Esophagus muscularis mucosa (tissue), 4 donors: ENCODE data around the gene ADAM19. TPM values are rescaled to one million over a fixed set of nuclear protein-coding genes. Genes with fewer than 3 reads are reported as not detected.
A peak's percentile ranks its signal among the peaks of the same experiment; 100 is the strongest.

ENCODE experiments used
- DNase-seq: peaks from one replicate; pipeline ENCODE4 v3.0.0-alpha.2; 2017; ENCODE audit errors: extremely low spot score
- H3K27ac ChIP-seq, 4 donors: fragments of 200-600 bp; sonication (generic); replicated peaks in 1 of 4; 1 replicate in 3 of 4; 2 replicates in 1 of 4; pipeline ENCODE4 v1.5.1; 2016 to 2019; ENCODE audit warnings: mild to moderate bottlenecking in 1 of 4
- H3K27me3 ChIP-seq, 4 donors: fragments of 200-600 bp; sonication (generic); one replicate each; pipeline versions ENCODE4 v1.5.1 to v1.6.0; 2016 to 2019
- H3K36me3 ChIP-seq, 4 donors: fragments of 200-600 bp; sonication (generic); one replicate each; pipeline ENCODE4 v1.5.1; 2016 to 2019
- H3K4me1 ChIP-seq, 4 donors: fragments of 200-600 bp; sonication (generic); one replicate each; pipeline ENCODE4 v1.5.1; 2016 to 2019
- H3K4me3 ChIP-seq, 4 donors: fragments of 200-600 bp; sonication (generic); 1 replicate in 2 of 4; 2 replicates in 2 of 4; pipeline ENCODE4 v1.5.1; 2016 to 2019; ENCODE audit warnings: mild to moderate bottlenecking in 4 of 4, moderate library complexity in 1 of 4
- H3K9me3 ChIP-seq, 4 donors: fragments of 200-600 bp; sonication (generic); 1 replicate in 3 of 4; 2 replicates in 1 of 4; pipeline ENCODE4 v1.5.1; 2016 to 2019
- EP300 ChIP-seq: sonication (generic); formaldehyde crosslinking; IDR thresholded peaks from one replicate; pipeline ENCODE4 v1.6.1; 2017; ENCODE audit warnings: antibody characterized with exemption
- POLR2A ChIP-seq: fragments of 450-650 bp; IDR thresholded peaks from one replicate; pipeline ENCODE4 v1.6.1; 2017; ENCODE audit warnings: antibody characterized with exemption, moderate library complexity, mild to moderate bottlenecking, low read depth
- POLR2AphosphoS5 ChIP-seq, 2 donors: sonication (generic); formaldehyde crosslinking; IDR thresholded peaks; one replicate each; pipeline ENCODE4 v1.6.1; 2017; ENCODE audit warnings: antibody characterized with exemption in 2 of 2
- WGBS: methylation state at CpG from one replicate; pipeline ENCODE4 v1.1.5; 2018; 5-methylcytosine and 5-hydroxymethylcytosine counted together
- intact Hi-C: fragments of 100-400 bp; cut with DNase I; formaldehyde crosslinking; loops from one replicate; pipeline ENCODE4 v1.15.1; 2023
- total RNA-seq, 4 donors: library from RNA; depleted of rRNA; stranded (reverse); fragments of >200 nt; gene quantifications; one replicate each; pipeline versions ENCODE4 v1.1.0 to v1.2.1, GENCODE V29; 2016
- TF ChIP-seq, protein P1 (sequence below), 3 experiments: fragments of 200-600 bp in 2 of 3; fragments of 450-650 bp in 1 of 3; sonication (generic) in 2 of 3; IDR thresholded peaks; one replicate each; pipeline ENCODE4 v1.5.1; 2017 to 2019; ENCODE audit warnings: antibody characterized with exemption in 3 of 3, mild to moderate bottlenecking in 2 of 3, moderate library complexity in 1 of 3

The ADAM19 gene
- total RNA-seq, 4 donors from 2014 or later: 25.0 to 43.6 (median 28.1) TPM

DNA sequence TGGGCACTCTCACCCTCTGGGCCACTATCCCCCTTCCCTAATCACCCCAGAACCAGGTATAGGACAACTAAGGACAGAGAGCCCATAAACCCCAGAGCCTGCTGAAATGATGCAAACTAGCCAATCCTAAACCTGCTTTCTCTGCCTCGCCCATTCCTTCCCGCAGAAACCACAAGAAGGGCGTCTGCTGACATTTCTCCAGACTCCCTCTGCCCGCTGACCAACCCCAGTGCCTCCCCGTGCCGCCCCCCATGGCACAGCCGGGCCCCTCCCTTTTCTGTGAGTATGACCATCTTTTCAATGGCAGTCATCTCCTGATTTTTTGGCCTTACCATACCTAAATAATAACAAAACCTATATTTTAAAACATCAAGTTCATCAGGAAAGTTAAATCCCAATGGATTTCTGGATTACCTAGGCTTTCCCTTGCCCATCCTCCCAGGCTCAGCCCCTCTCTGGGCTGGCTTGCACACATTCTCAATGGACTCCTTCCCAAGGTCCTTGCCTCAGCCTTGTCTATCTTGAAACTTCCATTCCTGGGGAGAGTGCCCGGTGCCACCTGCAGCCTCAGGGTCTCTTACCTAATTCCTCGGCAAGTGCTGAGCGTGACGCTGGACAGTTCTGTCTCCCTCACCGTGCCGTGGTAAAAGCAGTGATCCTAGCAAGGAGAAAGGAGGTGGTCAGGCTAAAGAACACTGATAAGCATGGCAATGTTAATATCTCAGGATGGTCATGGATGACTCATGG is 45.2 kb downstream of the ADAM19 start:
- no peaks in the 10 kb centered on the region for H3K9me3 ChIP-seq
- TF ChIP-seq POLR2AphosphoS5 (IDR thresholded peaks at IDR 0.05): no peak
- no peak for TF ChIP-seq POLR2A
- TF ChIP-seq EP300: no peak
- TF ChIP-seq, protein P1, sequence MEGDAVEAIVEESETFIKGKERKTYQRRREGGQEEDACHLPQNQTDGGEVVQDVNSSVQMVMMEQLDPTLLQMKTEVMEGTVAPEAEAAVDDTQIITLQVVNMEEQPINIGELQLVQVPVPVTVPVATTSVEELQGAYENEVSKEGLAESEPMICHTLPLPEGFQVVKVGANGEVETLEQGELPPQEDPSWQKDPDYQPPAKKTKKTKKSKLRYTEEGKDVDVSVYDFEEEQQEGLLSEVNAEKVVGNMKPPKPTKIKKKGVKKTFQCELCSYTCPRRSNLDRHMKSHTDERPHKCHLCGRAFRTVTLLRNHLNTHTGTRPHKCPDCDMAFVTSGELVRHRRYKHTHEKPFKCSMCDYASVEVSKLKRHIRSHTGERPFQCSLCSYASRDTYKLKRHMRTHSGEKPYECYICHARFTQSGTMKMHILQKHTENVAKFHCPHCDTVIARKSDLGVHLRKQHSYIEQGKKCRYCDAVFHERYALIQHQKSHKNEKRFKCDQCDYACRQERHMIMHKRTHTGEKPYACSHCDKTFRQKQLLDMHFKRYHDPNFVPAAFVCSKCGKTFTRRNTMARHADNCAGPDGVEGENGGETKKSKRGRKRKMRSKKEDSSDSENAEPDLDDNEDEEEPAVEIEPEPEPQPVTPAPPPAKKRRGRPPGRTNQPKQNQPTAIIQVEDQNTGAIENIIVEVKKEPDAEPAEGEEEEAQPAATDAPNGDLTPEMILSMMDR (IDR thresholded peaks at IDR 0.05): no peak
- intact Hi-C loops: no loop called here
- peak overlapping the region; percentile 40 to 89 (median 64) for H3K27ac ChIP-seq
- H3K27me3 ChIP-seq: no peaks in the 10 kb centered on the region
- no peak for DNase-seq
- WGBS: 93% methylated on average over 13 of the region's 13 CpGs
- H3K36me3 ChIP-seq: peaks cover 0 to 15% (median 3%) of the 10 kb centered on the region in 4 donors
- H3K4me1 ChIP-seq: peaks cover 31 to 89% (median 78%) of the 10 kb centered on the region in 4 donors
- no peak overlapping the region for H3K4me3 ChIP-seq

DNA sequence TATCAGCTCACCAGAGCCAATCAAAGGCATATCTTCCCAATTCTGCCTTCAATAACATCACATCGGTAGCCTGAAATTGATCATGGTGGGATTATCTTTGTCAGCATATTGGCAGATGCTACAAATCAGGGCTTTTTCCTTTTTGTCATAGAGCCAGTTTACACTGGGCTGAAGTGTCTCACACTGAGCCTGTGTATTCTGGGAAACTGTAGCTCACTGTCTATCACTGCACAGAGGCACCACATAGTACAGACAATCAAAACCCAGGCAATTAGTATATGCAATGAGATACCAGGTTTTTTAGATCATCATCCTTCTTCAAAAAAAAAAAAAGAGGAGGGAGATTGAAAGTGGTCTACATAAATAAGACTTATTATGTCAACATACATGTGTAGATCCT is 46.6 kb downstream of the ADAM19 start:
- TF ChIP-seq EP300: no peak
- no peak for TF ChIP-seq POLR2AphosphoS5 (IDR thresholded peaks at IDR 0.05)
- TF ChIP-seq, protein P1 (IDR thresholded peaks at IDR 0.05): no peak
- no peak for TF ChIP-seq POLR2A
- Histone ChIP-seq H3K4me3 (no peak overlapping the region), H3K27ac (peak overlapping the region; percentile 40 to 89 (median 86)), H3K36me3 (peaks cover 0 to 15% (median 3%) of the 10 kb centered on the region in 4 donors), H3K9me3 (no peaks in the 10 kb centered on the region), H3K4me1 (peaks cover 20 to 89% (median 78%) of the 10 kb centered on the region in 4 donors), H3K27me3 (no peaks in the 10 kb centered on the region)
- intact Hi-C loops: no loop called here
- 89% methylated on average over 1 of the region's 1 CpG for WGBS
- DNase-seq: no peak

DNA sequence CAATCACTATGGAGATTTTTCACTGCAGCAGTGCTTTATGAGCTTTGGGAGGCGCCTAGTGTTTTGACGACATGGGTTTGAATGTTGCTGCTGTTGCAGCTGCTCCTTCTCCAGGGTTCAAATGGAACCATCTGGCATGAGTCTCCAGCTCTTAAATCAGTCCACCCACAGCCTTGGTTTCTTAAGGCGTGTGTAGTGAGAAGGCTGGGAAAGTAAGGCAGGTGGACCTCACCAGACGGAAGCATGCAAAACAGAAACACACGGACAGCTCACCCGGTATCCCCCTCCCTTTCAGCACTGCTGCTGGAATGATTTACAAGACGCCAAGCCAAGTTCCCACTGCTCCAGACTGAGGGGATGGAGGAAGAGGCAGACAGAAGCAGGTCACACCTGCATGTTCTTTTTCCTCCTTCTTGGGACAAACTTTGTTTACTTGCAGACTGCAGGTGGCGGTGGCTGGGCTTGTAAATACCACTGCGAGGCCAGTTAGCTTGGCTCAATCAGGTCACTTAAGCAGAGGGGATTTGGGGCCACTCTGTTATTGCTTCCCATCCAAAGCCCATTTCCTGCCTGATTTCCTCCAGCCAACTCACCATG is 47.4 kb downstream of the ADAM19 start:
- peaks cover 12 to 89% (median 78%) of the 10 kb centered on the region in 4 donors for H3K4me1 ChIP-seq
- 24% methylated on average over 6 of the region's 9 CpGs for WGBS
- peaks cover 0 to 15% (median 3%) of the 10 kb centered on the region in 4 donors for H3K36me3 ChIP-seq
- DNase-seq: no peak
- H3K27me3 ChIP-seq: no peaks in the 10 kb centered on the region
- H3K27ac ChIP-seq: peak overlapping the region; percentile 60 to 89 (median 86)
- H3K4me3 ChIP-seq: no peak overlapping the region
- TF ChIP-seq, protein P1 (IDR thresholded peaks at IDR 0.05): no peak
- no peak for TF ChIP-seq EP300
- no peak for TF ChIP-seq POLR2A
- no peak for TF ChIP-seq POLR2AphosphoS5 (IDR thresholded peaks at IDR 0.05)
- intact Hi-C loops: no loop called here
- no peaks in the 10 kb centered on the region for H3K9me3 ChIP-seq

DNA sequence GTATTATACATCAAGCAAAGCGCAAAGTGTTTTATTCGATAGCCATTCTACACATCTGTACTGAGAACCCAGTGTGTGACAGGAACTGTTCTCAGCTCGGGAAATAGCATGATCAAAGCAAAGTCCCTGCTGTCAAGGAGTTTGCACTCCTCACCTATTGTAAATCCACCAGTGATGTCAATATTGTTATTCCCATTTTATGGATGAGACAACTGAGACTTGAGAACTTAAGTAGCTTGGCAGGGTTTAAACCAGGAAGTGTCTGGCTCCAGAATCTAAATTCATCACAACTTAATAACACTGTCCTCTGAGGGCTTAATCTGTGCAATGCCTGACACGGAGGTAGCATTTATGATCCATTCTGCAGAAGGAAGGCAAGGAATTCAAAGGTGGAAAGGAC is 50.7 kb downstream of the ADAM19 start:
- 72% methylated on average over 4 of the region's 4 CpGs for WGBS
- peak overlapping the region; percentile 78 to 90 (median 88) for H3K27ac ChIP-seq
- no peak for TF ChIP-seq EP300
- TF ChIP-seq, protein P1 (IDR thresholded peaks at IDR 0.05): no peak
- TF ChIP-seq POLR2A: no peak
- no peak for TF ChIP-seq POLR2AphosphoS5 (IDR thresholded peaks at IDR 0.05)

More for the DNA sequence above, 50.7 kb downstream of the ADAM19 start:
- Histone ChIP-seq H3K36me3 (peaks cover 0 to under 1% (median 0%) of the 10 kb centered on the region in 4 donors), H3K27me3 (no peaks in the 10 kb centered on the region), H3K4me3 (no peak overlapping the region), H3K4me1 (peaks cover 23 to 97% (median 90%) of the 10 kb centered on the region in 4 donors), H3K9me3 (no peaks in the 10 kb centered on the region)
- intact Hi-C loops: no loop called here
- DNase-seq: no peak
